Thoracic aorta (tissue), 2 donors: ENCODE measurements around the gene DHCR24. TPM values are rescaled to one million over a fixed set of nuclear protein-coding genes. Genes with fewer than 3 reads are reported as not detected.

Source experiments
- ATAC-seq: fragments of 150-250 bp; one replicate; pipeline ENCODE4 v1.8.0; 2017; ENCODE audit warnings: low read depth; ENCODE audit not compliant: insufficient number of reproducible peaks, low FRiP score
- DNase-seq: peaks from one replicate; pipeline ENCODE4 v3.0.0-alpha.2; 2020; ENCODE audit warnings: low spot score
- H3K27ac ChIP-seq, 2 donors: fragments of 200-600 bp; sonication (generic); 1 replicate in 1 of 2; 2 replicates in 1 of 2; pipeline ENCODE4 v1.5.1; 2016; ENCODE audit warnings: mild to moderate bottlenecking in 2 of 2, moderate library complexity in 2 of 2
- H3K27me3 ChIP-seq: fragments of 200-600 bp; sonication (generic); replicated peaks from 2 replicates; pipeline ENCODE4 v1.6.0; 2016; ENCODE audit warnings: mild to moderate bottlenecking; ENCODE audit not compliant: insufficient read depth
- H3K36me3 ChIP-seq: fragments of 200-600 bp; sonication (generic); one replicate; pipeline ENCODE4 v1.5.1; 2016
- H3K4me1 ChIP-seq, 2 donors: fragments of 200-600 bp; sonication (generic); 1 replicate in 1 of 2; 2 replicates in 1 of 2; pipeline versions ENCODE4 v1.5.1 to v1.6.0; 2016; ENCODE audit warnings: low read depth in 2 of 2, mild to moderate bottlenecking in 1 of 2; ENCODE audit not compliant: control insufficient read depth in 1 of 2
- H3K4me3 ChIP-seq: fragments of 200-600 bp; sonication (generic); 2 replicates; pipeline ENCODE4 v1.5.1; 2016; ENCODE audit warnings: mild to moderate bottlenecking
- H3K9me3 ChIP-seq: fragments of 200-600 bp; sonication (generic); 2 replicates; pipeline ENCODE4 v1.5.1; 2016
- total RNA-seq, 2 donors: library from RNA; depleted of rRNA; stranded (reverse); fragments of >200 nt; gene quantifications; one replicate each; pipeline versions ENCODE4 v1.1.0 to v1.2.3, GENCODE V29; 2016
- TF ChIP-seq, protein P1 (sequence below): fragments of 200-600 bp; sonication (generic); IDR thresholded peaks from one replicate; pipeline ENCODE4 v1.5.1; 2019; ENCODE audit warnings: antibody characterized with exemption

The DHCR24 gene
- total RNA-seq, 2 donors from 2014 or later: 32.1 to 56.4 TPM

DNA sequence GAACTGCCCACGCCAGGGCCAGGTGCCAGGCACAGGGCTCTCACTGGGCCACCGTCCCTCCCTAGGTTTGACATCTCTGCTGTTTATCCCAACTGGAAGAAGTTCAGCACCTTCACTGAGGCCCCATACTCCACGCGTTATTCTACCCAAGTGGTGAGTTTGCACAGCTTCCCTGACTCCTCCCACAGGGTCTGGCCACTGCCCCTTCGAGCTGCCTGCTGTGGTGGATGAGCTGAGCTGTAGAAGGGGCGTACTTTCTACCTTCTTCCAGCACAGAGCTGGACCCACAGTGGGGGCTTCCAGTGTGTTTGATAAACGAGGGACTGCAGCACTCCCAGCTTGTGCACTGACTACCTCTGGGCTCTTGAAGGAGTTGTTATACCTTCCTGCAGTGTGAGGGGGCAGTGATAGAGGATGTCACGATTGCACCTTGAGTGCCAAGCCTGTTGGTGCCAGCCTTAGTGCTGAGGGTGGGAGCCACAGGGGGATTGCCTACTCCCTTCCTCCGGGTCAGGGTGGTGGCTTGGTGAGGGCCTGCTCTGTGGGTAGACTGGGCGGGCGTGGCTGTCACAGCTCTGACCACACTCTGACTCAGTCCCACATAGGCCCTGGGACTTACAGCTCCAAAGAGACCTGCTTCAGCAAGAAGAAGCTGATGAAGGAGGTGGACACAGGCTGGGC, 79.9 kb downstream of the DHCR24 start:
- no peak for ATAC-seq
- H3K36me3 ChIP-seq: no peaks in the 10 kb centered on the region
- H3K4me3 ChIP-seq: no peak overlapping the region
- H3K4me1 ChIP-seq: peaks cover 4 to 13% of the 10 kb centered on the region in 2 donors
- TF ChIP-seq, protein P1, sequence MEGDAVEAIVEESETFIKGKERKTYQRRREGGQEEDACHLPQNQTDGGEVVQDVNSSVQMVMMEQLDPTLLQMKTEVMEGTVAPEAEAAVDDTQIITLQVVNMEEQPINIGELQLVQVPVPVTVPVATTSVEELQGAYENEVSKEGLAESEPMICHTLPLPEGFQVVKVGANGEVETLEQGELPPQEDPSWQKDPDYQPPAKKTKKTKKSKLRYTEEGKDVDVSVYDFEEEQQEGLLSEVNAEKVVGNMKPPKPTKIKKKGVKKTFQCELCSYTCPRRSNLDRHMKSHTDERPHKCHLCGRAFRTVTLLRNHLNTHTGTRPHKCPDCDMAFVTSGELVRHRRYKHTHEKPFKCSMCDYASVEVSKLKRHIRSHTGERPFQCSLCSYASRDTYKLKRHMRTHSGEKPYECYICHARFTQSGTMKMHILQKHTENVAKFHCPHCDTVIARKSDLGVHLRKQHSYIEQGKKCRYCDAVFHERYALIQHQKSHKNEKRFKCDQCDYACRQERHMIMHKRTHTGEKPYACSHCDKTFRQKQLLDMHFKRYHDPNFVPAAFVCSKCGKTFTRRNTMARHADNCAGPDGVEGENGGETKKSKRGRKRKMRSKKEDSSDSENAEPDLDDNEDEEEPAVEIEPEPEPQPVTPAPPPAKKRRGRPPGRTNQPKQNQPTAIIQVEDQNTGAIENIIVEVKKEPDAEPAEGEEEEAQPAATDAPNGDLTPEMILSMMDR: no peak
- DNase-seq: no peak
- no peaks in the 10 kb centered on the region for H3K9me3 ChIP-seq
- H3K27me3 ChIP-seq: no peaks in the 10 kb centered on the region
- H3K27ac ChIP-seq: no peak overlapping the region

DNA sequence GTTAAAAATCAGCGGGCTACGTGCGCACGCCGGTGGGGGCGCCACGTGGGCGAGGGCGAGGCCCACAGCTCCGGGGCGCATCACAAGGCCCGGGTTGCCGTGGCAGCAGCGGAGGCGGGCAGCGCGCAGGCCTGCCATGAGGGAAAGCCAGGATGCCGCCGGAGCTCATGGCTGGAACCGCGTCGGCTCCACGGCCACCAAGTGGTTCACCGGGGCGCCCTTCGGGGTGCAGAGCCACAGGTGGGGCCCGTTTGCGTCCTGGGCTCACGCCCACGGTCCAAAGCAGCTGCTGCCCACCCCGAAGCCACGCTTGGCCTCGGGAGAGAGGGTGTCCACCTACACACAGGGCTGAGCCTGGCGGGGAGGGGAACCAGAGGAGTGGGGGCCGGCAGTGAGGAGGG, 81.0 kb downstream of the DHCR24 start:
- no peaks in the 10 kb centered on the region for H3K27me3 ChIP-seq
- H3K36me3 ChIP-seq: no peaks in the 10 kb centered on the region
- ATAC-seq (no peak), DNase-seq (no peak)
- no peak overlapping the region for H3K4me3 ChIP-seq
- H3K9me3 ChIP-seq: no peaks in the 10 kb centered on the region
- peaks cover 6 to 21% of the 10 kb centered on the region in 2 donors for H3K4me1 ChIP-seq
- TF ChIP-seq, protein P1: no peak
- H3K27ac ChIP-seq: no peak overlapping the region

DNA sequence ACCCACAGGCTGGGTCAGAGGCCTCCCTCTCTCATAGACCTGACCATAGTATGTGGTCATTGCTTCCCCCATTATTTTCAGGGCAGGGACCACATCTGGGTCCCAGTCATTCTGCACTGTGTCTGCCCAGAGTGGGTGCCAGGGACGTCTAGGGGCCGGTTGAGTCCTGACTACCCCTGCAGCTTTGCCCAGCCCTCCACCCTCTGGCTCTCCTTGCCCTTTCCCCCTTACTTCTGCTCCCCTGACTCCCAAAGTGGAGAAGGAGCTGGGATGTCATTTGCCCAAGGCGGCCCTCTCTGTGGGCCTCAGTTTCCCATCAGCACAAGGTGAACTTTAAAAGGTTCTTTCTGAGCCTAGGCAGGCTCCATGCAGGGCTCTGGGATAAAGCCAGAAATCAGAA, 81.5 kb downstream of the DHCR24 start:
- ATAC-seq (no peak), DNase-seq (no peak)
- H3K27me3 ChIP-seq: no peaks in the 10 kb centered on the region
- H3K4me1 ChIP-seq: peaks cover 6 to 26% of the 10 kb centered on the region in 2 donors
- no peaks in the 10 kb centered on the region for H3K36me3 ChIP-seq
- no peak overlapping the region for H3K4me3 ChIP-seq
- no peak overlapping the region for H3K27ac ChIP-seq
- TF ChIP-seq, protein P1: no peak
- H3K9me3 ChIP-seq: no peaks in the 10 kb centered on the region

DNA sequence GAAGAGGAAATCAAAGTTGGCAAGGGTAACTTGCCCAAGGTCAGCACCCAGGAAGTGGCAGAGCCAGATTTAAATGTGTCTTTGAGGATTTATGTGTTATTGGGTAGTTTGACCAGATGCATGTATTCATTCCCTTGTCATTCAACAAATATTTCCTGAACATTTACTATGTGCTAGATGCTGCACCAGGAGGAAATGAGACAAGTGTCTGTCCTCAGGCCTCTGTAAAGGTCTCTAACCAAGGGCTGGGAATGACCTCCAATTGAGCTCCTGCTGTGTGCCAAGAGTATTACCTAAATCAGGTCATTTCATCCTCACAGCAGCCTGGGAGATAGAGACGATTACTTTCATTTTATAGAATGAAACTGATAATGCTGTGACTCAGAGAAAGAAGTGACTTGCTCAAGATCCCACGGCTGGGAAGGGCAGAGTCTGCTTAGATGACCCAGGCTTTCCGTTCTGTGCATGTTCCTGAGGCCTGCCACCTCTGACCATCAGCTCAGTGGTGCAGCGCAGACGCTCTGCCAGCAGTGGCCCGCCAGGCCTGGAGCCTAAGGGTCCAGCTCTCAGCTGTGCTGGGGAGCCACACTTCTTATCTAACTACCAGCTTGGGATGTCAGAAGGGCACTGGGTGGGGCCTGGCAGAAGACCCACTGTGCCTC, 82.4 kb downstream of the DHCR24 start:
- DNase-seq: no peak
- H3K27me3 ChIP-seq: no peaks in the 10 kb centered on the region
- H3K27ac ChIP-seq: no peak overlapping the region
- peaks cover 6 to 27% of the 10 kb centered on the region in 2 donors for H3K4me1 ChIP-seq
- no peak for ATAC-seq
- TF ChIP-seq, protein P1: no peak
- no peaks in the 10 kb centered on the region for H3K36me3 ChIP-seq
- no peak overlapping the region for H3K4me3 ChIP-seq
- H3K9me3 ChIP-seq: no peaks in the 10 kb centered on the region

DNA sequence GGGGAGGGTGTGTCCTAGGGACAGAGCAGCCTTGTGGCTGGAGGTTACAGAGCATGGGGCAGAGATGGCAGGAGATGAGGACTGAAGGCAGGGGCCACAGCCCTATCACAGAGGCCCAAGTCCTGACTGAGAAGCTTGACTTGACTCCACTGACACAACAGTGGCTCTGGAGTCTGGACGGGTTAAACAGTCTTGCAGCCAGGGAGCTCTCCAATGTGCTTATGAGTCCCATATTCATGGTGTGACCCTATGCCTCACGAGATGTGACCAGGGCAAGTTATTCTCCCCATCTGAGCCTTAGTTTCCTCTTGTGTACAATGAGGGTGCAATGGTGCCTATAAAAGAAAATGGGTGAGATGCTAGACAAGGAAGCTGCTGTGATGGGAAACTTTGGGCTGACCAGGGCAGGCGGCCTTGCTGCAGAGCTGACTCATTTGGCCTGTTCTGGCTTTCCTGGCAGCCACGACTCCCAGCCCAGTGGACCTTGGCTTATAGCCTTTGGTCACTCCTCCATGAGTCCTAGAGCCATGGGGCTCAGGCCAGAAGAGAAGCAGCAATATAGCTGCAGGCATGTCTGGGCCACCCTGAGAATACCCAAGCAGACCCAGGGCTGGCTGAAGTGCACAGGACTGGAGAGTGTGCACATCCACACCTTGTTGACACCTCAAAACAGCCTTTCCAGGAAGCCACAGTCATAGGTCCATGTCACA, 83.1 kb downstream of the DHCR24 start:
- Histone ChIP-seq H3K27me3 (no peaks in the 10 kb centered on the region), H3K9me3 (no peaks in the 10 kb centered on the region)

More for the DNA sequence above, 83.1 kb downstream of the DHCR24 start:
- H3K27ac ChIP-seq: no peak overlapping the region
- DNase-seq: no peak
- ATAC-seq: peak; percentile 16
- H3K36me3 ChIP-seq: no peaks in the 10 kb centered on the region
- H3K4me3 ChIP-seq: no peak overlapping the region
- TF ChIP-seq, protein P1: no peak
- peaks cover 6 to 27% of the 10 kb centered on the region in 2 donors for H3K4me1 ChIP-seq
